ENCODE data around the gene TAB2.

- TF ChIP-seq ZBTB7A (IDR thresholded peaks at IDR 0.05; ENCODE audit: low read depth) (no peak), YY1 (IDR thresholded peaks at IDR 0.05; ENCODE audit: low read depth) (no peak), NFIC (IDR thresholded peaks at IDR 0.05) (no peak), TCF12 (IDR thresholded peaks at IDR 0.05; ENCODE audit: low read depth) (no peak), RAD21 (IDR thresholded peaks at IDR 0.05; ENCODE audit: low read depth) (no peak), EP300 (IDR thresholded peaks at IDR 0.05; ENCODE audit: borderline replicate concordance) (no peak), CEBPB (IDR thresholded peaks at IDR 0.05) (no peak), TAF1 (IDR thresholded peaks at IDR 0.05; ENCODE audit: low read depth) (no peak)
- TF ChIP-seq, protein P1, sequence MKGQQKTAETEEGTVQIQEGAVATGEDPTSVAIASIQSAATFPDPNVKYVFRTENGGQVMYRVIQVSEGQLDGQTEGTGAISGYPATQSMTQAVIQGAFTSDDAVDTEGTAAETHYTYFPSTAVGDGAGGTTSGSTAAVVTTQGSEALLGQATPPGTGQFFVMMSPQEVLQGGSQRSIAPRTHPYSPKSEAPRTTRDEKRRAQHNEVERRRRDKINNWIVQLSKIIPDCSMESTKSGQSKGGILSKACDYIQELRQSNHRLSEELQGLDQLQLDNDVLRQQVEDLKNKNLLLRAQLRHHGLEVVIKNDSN (IDR thresholded peaks at IDR 0.05), result no peak
- TF ChIP-seq, protein P2, sequence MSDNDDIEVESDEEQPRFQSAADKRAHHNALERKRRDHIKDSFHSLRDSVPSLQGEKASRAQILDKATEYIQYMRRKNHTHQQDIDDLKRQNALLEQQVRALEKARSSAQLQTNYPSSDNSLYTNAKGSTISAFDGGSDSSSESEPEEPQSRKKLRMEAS (IDR thresholded peaks at IDR 0.05), result no peak
- TF ChIP-seq, protein P3, sequence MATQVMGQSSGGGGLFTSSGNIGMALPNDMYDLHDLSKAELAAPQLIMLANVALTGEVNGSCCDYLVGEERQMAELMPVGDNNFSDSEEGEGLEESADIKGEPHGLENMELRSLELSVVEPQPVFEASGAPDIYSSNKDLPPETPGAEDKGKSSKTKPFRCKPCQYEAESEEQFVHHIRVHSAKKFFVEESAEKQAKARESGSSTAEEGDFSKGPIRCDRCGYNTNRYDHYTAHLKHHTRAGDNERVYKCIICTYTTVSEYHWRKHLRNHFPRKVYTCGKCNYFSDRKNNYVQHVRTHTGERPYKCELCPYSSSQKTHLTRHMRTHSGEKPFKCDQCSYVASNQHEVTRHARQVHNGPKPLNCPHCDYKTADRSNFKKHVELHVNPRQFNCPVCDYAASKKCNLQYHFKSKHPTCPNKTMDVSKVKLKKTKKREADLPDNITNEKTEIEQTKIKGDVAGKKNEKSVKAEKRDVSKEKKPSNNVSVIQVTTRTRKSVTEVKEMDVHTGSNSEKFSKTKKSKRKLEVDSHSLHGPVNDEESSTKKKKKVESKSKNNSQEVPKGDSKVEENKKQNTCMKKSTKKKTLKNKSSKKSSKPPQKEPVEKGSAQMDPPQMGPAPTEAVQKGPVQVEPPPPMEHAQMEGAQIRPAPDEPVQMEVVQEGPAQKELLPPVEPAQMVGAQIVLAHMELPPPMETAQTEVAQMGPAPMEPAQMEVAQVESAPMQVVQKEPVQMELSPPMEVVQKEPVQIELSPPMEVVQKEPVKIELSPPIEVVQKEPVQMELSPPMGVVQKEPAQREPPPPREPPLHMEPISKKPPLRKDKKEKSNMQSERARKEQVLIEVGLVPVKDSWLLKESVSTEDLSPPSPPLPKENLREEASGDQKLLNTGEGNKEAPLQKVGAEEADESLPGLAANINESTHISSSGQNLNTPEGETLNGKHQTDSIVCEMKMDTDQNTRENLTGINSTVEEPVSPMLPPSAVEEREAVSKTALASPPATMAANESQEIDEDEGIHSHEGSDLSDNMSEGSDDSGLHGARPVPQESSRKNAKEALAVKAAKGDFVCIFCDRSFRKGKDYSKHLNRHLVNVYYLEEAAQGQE (IDR thresholded peaks at IDR 0.05; ENCODE audit: low read depth), result no peak
Measured at GRCh38 chr6:149323925-149324324, 6.4 kb downstream of the TAB2 start.

Data from Ishikawa (cell line).